Memory B cell (primary cell): ENCODE measurements around the gene PAK6.

Experiments used
- ATAC-seq: fragments of 150-1000 bp; cut with Tn5 transposase; 2 replicates; pipeline ENCODE4 v1.10.0; 2021; ENCODE audit warnings: low read depth, mild to moderate bottlenecking, moderate library complexity
- DNase-seq, 2 donors: peaks; one replicate each; pipeline ENCODE4 v3.0.0; 2022; ENCODE audit warnings: low spot score in 2 of 2
- H3K27ac Mint-ChIP-seq: one replicate; pipeline ENCODE4 v1.8.0; 2022; ENCODE audit warnings: mild to moderate bottlenecking, moderate library complexity, mixed read lengths
- H3K27me3 Mint-ChIP-seq: one replicate; pipeline ENCODE4 v1.8.0; 2022; ENCODE audit warnings: mixed read lengths
- H3K36me3 Mint-ChIP-seq: one replicate; pipeline ENCODE4 v1.8.0; 2022; ENCODE audit warnings: mild to moderate bottlenecking, mixed read lengths
- H3K4me1 Mint-ChIP-seq: one replicate; pipeline ENCODE4 v1.8.0; 2022; ENCODE audit warnings: mixed read lengths
- H3K4me3 Mint-ChIP-seq: one replicate; pipeline ENCODE4 v1.8.0; 2022; ENCODE audit warnings: mild to moderate bottlenecking, moderate library complexity, mixed read lengths
- H3K9me3 Mint-ChIP-seq: one replicate; pipeline ENCODE4 v1.8.0; 2022; ENCODE audit warnings: mixed read lengths

The PAK6 gene

DNA sequence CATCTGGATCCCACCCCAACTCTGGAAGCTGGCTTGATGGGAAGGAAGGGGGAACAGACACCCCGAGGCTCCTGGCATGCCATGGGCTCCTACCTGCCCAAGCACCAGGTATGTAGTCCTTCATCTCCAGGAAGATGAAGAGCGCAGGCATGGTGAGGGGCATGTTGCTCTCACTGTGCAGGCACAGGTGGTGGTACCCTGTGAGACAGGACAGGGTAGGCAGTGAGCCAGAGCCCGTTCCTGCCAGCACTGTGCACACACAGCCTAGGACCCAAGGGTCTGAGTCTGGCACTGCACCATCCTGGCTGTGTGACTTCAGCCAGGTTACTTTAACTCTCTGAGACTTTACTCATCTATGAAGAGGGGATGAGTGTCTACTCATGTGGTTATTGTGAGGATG lies 53.4 kb downstream of the PAK6 start:
- Mint-ChIP-seq H3K36me3 (peaks cover 8% of the 10 kb centered on the region), H3K27me3 (no peaks in the 10 kb centered on the region), H3K27ac (no peak overlapping the region), H3K4me1 (peaks cover 16% of the 10 kb centered on the region), H3K9me3 (no peaks in the 10 kb centered on the region), H3K4me3 (no peak overlapping the region)
- no peak for ATAC-seq
- no peak for DNase-seq

DNA sequence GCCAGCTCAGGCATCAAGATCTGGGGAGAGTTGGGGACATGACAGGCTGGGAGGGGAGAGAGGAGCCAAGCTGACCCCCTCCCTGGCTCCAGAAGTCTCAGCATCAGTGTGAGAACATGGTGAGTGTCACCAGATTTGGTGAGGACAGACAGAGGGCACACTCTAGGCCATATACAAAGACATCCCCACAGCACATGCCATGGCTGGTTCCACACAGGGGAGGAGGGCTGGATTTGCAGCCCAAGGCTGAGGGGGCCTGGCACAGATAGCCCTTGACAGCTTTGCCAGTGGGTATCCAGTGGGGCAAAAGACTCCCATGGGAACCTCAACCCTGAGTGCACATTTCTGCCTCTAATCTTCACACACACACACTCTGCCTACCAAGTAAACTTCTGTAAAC lies 54.1 kb downstream of the PAK6 start:
- Mint-ChIP-seq H3K4me1 (peaks cover 16% of the 10 kb centered on the region), H3K9me3 (no peaks in the 10 kb centered on the region), H3K27ac (no peak overlapping the region), H3K4me3 (no peak overlapping the region), H3K27me3 (no peaks in the 10 kb centered on the region), H3K36me3 (peaks cover 12% of the 10 kb centered on the region)
- ATAC-seq = no peak
- no peak for DNase-seq

DNA sequence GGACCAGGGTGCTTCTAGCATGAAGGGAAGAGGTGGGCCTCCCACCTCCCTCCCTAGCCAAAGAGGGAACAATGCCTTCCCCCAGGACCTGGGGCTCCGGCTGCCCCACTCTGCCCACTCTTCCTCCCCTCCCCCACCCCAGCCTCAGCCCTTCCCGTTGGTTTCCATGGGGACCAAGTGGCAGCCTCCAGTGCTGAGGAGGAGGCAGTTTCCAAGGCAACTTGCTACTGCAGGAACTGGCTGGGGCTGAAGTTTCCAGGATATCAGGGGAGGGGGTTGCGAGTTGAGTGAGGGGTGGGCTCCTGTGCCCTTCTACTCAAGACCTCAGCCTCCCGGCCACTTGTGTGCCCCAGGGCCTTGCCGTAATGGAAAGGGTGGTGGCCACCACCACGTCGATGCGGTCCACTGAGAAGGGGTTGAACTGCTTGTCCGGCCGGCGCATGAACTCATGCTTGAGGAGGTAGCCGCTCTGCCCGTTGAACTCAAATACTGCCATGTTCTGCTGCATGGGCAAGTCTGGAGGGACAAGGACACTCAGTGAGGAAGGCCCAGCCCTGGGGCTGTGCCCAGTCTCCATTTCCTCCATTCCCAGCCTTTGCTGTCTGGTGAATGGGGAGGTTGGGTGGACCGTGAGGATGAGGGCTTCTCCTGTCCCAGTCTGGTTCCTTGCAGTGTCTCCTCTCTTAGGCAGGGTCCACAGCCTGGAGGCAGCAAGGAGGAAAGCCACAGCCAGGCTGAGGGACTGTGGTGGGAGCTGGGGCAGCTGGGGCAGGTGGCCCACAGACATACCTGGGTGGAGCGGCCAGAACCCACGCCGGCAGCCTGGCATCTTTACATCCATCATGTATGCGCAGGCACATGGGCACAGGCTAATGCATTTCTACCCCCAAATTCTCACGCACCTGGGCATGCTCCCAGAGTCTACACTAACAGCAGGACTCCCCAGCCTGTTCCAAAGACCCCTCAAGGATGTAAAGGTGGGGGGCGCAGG lies 55.3 kb downstream of the PAK6 start:
- Mint-ChIP-seq H3K9me3 (no peaks in the 10 kb centered on the region), H3K27me3 (no peaks in the 10 kb centered on the region), H3K4me3 (no peak overlapping the region), H3K4me1 (peaks cover 16% of the 10 kb centered on the region), H3K36me3 (peaks cover 15% of the 10 kb centered on the region), H3K27ac (no peak overlapping the region)
- ATAC-seq = no peak
- DNase-seq = no peak

DNA sequence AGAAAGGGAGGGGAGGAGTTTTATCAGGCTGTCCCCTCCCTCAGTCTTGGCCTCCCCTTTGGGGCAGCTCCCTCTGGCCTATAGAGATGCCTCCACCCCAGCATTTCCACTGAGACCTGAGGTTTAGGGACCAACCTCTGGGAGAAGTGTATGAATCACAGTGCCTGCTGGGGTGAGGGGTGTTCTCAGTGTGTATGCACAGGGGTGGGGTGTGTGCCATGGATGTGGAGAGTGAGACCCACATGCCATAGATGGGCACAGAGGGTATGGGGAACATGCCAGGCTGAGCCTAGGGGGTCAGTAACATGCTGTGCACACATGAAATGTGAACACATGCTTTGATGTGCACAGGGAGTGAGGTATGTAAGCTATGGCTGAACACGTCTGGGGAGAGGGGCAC lies 56.4 kb downstream of the PAK6 start:
- Mint-ChIP-seq H3K27me3 (no peaks in the 10 kb centered on the region), H3K36me3 (peaks cover 23% of the 10 kb centered on the region), H3K4me3 (no peak overlapping the region), H3K9me3 (peaks cover 2% of the 10 kb centered on the region), H3K27ac (no peak overlapping the region), H3K4me1 (peaks cover 9% of the 10 kb centered on the region)
- ATAC-seq (no peak), DNase-seq (no peak)

DNA sequence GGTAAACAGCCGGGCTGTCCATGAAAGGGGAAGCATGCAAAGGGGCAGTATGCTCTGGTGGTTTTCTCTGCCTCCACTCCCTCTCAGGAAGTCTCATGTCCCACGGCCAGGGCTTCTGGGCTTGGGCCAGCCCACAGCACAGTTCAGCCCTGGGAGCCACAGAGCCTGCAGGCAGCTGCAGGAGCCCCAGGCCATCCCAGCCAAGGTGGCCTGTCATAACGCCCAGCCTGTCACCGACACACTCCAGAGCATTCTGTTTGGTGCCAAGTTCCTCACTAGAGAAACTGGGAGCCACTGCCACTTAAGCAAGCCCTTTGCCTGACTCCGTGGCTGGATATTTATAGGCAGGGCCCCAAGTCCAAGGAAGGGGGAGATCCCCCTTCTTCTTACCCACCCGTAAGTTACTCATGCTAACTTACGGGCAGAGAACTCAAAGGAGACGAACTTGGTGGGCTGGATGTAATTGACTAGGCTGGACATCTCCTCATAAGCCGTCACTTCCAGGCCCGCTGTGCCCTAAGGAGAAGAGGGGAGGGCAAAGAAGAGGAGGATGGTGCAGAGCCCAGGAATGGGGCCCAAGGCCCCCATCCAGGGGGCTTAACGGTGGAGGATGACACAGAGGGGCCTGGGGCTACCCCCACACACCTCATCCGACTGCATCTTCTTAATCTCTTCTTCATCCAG lies 57.2 kb downstream of the PAK6 start:
- H3K27ac Mint-ChIP-seq = no peak overlapping the region
- H3K9me3 Mint-ChIP-seq = peaks cover 2% of the 10 kb centered on the region
- peaks cover 6% of the 10 kb centered on the region for H3K4me1 Mint-ChIP-seq
- no peak for DNase-seq
- peaks cover 28% of the 10 kb centered on the region for H3K36me3 Mint-ChIP-seq
- no peaks in the 10 kb centered on the region for H3K27me3 Mint-ChIP-seq
- H3K4me3 Mint-ChIP-seq = no peak overlapping the region
- ATAC-seq = no peak

DNA sequence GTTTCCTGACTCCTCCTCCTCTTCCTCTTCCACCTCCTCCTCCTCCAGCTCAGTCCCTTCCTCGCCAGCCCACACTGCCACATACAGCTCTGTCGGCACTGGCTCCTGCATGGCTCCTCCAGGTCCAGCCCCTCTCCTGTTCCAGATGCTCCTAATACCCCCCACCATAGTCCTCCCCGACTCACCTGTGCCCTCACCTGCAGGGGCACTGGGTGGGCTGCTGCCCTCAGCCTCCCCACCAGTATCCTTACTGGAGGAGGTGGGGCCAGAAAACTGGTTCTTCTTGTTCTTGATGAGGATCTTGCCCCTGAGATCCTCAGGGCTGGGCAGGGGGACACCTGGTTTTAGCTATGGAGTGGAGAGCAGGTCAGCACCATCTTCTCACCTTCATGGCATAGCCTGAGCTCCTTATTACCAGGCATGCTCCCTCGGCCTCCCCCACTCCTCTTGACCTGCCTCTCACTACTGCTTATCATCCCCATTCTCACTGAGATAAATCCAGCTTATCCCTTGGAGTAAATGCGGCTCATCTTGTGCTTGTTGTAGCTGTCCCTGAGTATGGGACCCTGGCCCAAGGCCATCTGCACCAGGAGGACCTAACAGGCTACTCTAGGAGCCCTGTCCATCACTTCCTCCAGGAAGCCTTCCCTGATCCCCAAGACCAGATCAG lies 57.8 kb downstream of the PAK6 start:
- Mint-ChIP-seq H3K27me3 (no peaks in the 10 kb centered on the region), H3K36me3 (peaks cover 32% of the 10 kb centered on the region), H3K27ac (no peak overlapping the region), H3K9me3 (peaks cover 2% of the 10 kb centered on the region), H3K4me1 (peaks cover 6% of the 10 kb centered on the region), H3K4me3 (no peak overlapping the region)
- no peak for ATAC-seq
- no peak for DNase-seq

DNA sequence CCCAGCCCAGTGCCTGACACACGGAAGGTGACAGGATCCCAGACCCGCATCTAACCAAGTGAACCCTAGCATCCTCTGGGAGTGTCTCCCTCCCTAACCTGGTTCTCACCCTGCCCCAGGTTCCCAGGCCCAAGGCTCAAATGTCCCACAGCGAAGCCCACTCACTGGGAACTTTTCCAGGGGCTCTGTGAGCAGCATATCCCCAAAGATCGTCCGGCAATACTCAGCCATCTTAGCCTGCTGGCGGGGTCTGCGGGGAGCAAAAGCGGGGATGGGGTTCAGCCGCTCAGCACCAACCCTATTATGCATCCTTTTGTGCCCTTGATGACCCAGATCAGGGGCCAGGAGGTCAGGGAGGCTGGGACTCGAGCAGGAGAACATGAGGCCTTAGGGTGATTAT lies 58.5 kb downstream of the PAK6 start:
- ATAC-seq = no peak
- no peaks in the 10 kb centered on the region for H3K27me3 Mint-ChIP-seq
- H3K4me1 Mint-ChIP-seq = peaks cover 6% of the 10 kb centered on the region
- H3K9me3 Mint-ChIP-seq = peaks cover 2% of the 10 kb centered on the region
- DNase-seq = no peak
- no peak overlapping the region for H3K27ac Mint-ChIP-seq
- peaks cover 36% of the 10 kb centered on the region for H3K36me3 Mint-ChIP-seq
- no peak overlapping the region for H3K4me3 Mint-ChIP-seq

DNA sequence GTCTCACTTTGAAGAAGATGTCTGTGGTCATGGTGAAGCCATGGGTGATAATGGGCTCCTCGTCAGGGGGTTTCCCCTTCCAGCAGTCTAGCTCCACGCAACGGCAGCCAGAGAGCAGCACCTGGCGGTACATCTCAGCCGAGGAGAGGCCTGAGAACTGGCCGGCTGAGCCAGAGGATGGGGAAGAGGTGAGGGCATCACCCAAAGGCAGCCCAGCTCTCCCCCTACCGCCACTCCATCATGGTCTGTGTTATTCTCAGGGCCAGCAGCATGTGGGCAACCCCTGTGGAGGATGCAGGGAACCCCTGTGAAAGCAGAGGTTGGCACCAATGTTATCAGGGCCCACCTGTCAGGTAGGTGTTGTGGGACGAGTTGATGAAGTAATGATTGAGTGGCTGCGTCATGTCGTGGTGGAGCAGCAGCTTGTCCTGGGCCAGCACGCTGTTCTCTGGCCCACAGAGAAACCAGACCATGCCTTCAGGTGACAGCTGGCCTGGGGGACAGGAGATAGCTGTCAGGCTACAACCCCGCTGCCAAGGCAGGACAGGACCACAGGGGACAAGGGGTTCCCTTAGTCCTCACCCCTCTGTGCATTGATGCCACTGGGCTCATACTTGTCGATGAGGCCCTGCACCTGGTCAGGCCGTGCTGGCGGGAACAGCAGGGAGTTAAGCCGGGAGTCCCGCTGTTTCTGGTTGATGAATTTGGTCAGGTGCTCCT lies 59.5 kb downstream of the PAK6 start:
- no peak overlapping the region for H3K4me3 Mint-ChIP-seq
- ATAC-seq (no peak), DNase-seq (no peak)
- peaks cover 39% of the 10 kb centered on the region for H3K36me3 Mint-ChIP-seq
- peaks cover 6% of the 10 kb centered on the region for H3K4me1 Mint-ChIP-seq
- H3K9me3 Mint-ChIP-seq = peaks cover 2% of the 10 kb centered on the region
- H3K27ac Mint-ChIP-seq = no peak overlapping the region
- H3K27me3 Mint-ChIP-seq = no peaks in the 10 kb centered on the region

DNA sequence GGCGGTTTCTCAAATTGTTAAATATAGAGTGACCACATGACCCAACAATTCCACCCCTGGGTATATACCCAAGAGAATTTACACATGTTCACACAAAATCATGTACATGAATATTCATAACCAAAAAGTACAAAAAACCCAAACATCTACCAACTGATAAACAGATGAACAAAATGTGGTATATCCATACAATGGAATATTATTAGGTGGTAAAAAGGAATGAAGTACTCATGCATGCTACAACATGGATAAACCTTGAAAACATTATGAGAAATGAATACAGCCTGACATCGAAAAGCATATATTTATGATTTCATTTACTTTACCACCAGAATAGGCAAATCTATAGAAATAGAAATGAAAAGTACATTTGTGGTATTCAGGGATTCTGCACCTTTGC lies 61.5 kb downstream of the PAK6 start:
- H3K4me1 Mint-ChIP-seq = peaks cover 9% of the 10 kb centered on the region
- DNase-seq (no peak), ATAC-seq (no peak)
- no peak overlapping the region for H3K4me3 Mint-ChIP-seq
- H3K27ac Mint-ChIP-seq = no peak overlapping the region
- peaks cover 2% of the 10 kb centered on the region for H3K9me3 Mint-ChIP-seq
- no peaks in the 10 kb centered on the region for H3K27me3 Mint-ChIP-seq
- H3K36me3 Mint-ChIP-seq = peaks cover 46% of the 10 kb centered on the region

DNA sequence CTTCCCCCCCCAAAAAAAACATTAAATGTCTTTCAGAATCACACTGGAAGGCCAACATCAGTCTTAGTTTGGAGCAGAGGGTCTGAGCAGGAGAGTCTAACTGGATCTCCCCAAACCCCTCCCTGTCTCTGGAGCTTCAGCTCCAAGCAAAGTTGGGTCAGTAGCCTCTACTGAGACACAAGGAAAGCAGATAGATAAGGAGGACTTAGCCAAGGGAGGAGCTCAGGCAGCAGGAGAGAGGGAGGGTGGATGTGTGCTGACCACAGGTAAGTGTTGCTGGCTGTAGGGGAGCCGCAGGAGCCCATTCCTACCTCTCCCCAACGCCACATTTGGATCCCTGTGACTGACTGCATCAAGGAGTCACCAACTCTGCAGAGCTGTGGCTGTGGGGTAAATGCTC lies 61.9 kb downstream of the PAK6 start:
- DNase-seq (no peak), ATAC-seq (no peak)
- peaks cover 46% of the 10 kb centered on the region for H3K36me3 Mint-ChIP-seq
- H3K4me3 Mint-ChIP-seq = no peak overlapping the region
- H3K9me3 Mint-ChIP-seq = peaks cover 2% of the 10 kb centered on the region
- peaks cover 7% of the 10 kb centered on the region for H3K4me1 Mint-ChIP-seq
- H3K27me3 Mint-ChIP-seq = no peaks in the 10 kb centered on the region
- H3K27ac Mint-ChIP-seq = no peak overlapping the region

DNA sequence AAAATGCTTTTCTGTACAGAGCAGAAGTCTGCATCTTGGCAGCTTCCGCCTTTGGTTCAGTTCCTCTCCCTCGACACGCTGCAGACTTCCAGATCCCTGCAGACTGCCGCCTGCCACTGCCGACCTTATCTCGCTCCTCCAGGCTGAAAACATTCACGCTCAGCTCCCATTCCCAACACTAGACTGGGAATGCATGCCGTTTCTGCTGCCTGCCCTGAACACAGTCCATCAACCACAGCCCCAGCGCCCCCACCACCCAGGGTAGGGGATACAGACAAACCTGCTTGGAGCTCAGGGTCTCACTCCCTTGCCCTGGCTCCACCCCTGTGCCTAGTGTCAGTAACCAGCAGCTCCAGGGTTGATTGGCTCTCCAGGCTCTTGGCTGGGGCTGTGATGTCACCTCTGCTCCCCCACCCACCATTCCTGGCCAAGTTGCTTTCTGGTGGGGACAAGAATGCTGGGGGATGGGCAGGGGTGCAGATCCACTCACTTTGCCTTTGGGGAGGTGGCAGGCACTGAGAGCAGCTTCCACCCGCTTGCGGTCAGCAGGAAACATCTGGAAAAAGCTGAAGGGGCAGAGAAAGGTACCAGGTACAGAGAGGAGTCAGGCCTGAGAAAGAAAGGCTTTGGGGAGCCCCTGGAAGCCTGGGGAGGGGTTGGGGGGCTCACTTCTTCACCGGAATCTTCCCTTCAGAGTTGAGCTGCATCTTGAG lies 62.8 kb downstream of the PAK6 start:
- ATAC-seq (no peak), DNase-seq (no peak)
- no peak overlapping the region for H3K4me3 Mint-ChIP-seq
- H3K27ac Mint-ChIP-seq = no peak overlapping the region
- peaks cover 11% of the 10 kb centered on the region for H3K4me1 Mint-ChIP-seq
- H3K36me3 Mint-ChIP-seq = peaks cover 43% of the 10 kb centered on the region
- no peaks in the 10 kb centered on the region for H3K27me3 Mint-ChIP-seq
- H3K9me3 Mint-ChIP-seq = peaks cover 2% of the 10 kb centered on the region

DNA sequence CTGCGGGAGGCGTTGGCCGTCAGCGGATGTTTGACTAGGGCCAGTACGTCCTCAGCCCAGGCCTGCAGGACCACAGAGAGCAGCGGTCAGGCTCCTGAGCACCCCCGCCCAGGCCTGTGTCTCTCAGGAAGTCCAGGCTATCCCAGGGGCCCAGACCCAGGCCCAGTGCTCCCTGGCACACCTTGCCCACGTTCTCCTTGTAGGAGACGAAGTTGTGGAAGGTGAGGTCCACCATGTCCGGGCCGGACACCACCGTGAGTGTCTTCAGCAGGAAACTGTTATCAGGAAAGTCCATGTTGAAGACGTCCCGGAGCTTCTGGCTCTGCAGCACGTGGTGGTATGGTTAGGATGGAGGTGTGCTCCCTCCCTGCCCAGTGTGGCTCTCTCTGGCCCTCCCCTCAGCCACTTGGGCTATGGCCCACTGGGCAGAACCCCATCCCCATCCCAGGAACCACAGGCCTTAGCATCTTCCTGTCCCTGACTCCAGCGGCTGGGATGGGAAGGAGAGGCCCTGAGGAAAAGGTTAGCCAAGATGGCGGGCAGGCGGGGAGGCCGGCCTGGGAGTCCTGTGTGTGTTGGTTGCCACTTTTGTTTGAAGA lies 63.5 kb downstream of the PAK6 start:
- DNase-seq (no peak), ATAC-seq (no peak)
- H3K27ac Mint-ChIP-seq = no peak overlapping the region
- H3K36me3 Mint-ChIP-seq = peaks cover 43% of the 10 kb centered on the region
- H3K27me3 Mint-ChIP-seq = no peaks in the 10 kb centered on the region
- H3K4me1 Mint-ChIP-seq = peaks cover 12% of the 10 kb centered on the region
- H3K9me3 Mint-ChIP-seq = peaks cover 2% of the 10 kb centered on the region
- no peak overlapping the region for H3K4me3 Mint-ChIP-seq

DNA sequence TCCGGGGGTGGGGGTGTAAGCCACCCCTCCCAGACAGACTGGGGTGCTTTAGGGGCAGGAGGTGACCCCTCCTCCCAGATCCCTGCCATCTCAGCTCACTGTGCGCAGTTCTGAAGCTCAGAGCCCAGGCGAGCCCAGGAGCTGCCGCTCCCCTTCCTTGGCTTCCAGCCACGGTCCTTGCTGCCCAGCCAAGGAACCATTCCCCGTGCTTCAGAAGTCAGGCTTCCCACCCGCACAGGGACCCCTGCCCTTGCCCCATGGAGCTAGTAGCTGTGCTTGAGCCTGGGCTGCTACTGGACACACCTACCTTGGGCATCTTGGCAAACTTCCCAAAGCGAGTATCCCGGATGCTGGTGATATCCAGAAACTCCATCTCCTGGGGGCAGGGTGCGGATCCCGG lies 64.1 kb downstream of the PAK6 start:
- peaks cover 2% of the 10 kb centered on the region for H3K9me3 Mint-ChIP-seq
- no peak overlapping the region for H3K4me3 Mint-ChIP-seq
- H3K36me3 Mint-ChIP-seq = peaks cover 39% of the 10 kb centered on the region
- ATAC-seq (no peak), DNase-seq (no peak)
- H3K27ac Mint-ChIP-seq = no peak overlapping the region
- no peaks in the 10 kb centered on the region for H3K27me3 Mint-ChIP-seq
- peaks cover 12% of the 10 kb centered on the region for H3K4me1 Mint-ChIP-seq
